A549 treated with ZK216348 at 1 μM for 4 hours (cell line): ENCODE measurements around the gene RFPL3. TPM values are rescaled to one million over a fixed set of nuclear protein-coding genes. Genes with fewer than 3 reads are reported as not detected.

Experiments
- total RNA-seq: library from RNA; stranded (reverse); fragments of 200-300 nt; extraction: Qiagen RNA extraction; gene quantifications from 5 replicates; pipeline ENCODE4 v1.2.3, GENCODE V29; 2022; ENCODE audit warnings: low read depth

Gene RFPL3
- total RNA-seq: not detected in 5 replicates

GRCh38 chr22:32357567-32357966, at the start of gene RFPL3:
TSS of gene RFPL3 (plus strand) at chr22:32357867. CDS start at chr22:32358072, 205 bp downstream.

Other genes with a start within 250 kb of the RFPL3 start
- gene C22orf42, start 198.6 kb upstream of the RFPL3 start, total RNA-seq: not detected in 5 replicates
- 0.18 TPM in 1 of 5 replicates, not detected in the others for gene RFPL2, start 152.8 kb upstream of the RFPL3 start, total RNA-seq
- not detected in 5 replicates for gene SLC5A4, start 102.5 kb upstream of the RFPL3 start, total RNA-seq
- gene RTCB, start 54.4 kb downstream of the RFPL3 start, total RNA-seq: 72.9 to 81.6 TPM (median 76.7 TPM) in 5 replicates
- gene BPIFC, start 106.6 kb downstream of the RFPL3 start, total RNA-seq: not detected in 5 replicates
- gene FBXO7, start 116.9 kb downstream of the RFPL3 start, total RNA-seq: 72.9 to 77.5 TPM (median 73.3 TPM) in 5 replicates